GOT3 (cell line): ENCODE measurements around the gene GTF2A2.
A peak's percentile ranks its signal among the peaks of the same experiment; 100 is the strongest.
"Not testable (repeated sequence)": the region's sequence is repeated elsewhere in the genome, so short reads cannot be mapped to it uniquely, and the experiment has no call there.

Experiments used
- DNase-seq: peaks from one replicate; lab custom pipeline; 2025; ENCODE audit warnings: mixed read lengths; lab: John Stamatoyannopoulos, UW

Gene GTF2A2, protein sequence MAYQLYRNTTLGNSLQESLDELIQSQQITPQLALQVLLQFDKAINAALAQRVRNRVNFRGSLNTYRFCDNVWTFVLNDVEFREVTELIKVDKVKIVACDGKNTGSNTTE

DNA sequence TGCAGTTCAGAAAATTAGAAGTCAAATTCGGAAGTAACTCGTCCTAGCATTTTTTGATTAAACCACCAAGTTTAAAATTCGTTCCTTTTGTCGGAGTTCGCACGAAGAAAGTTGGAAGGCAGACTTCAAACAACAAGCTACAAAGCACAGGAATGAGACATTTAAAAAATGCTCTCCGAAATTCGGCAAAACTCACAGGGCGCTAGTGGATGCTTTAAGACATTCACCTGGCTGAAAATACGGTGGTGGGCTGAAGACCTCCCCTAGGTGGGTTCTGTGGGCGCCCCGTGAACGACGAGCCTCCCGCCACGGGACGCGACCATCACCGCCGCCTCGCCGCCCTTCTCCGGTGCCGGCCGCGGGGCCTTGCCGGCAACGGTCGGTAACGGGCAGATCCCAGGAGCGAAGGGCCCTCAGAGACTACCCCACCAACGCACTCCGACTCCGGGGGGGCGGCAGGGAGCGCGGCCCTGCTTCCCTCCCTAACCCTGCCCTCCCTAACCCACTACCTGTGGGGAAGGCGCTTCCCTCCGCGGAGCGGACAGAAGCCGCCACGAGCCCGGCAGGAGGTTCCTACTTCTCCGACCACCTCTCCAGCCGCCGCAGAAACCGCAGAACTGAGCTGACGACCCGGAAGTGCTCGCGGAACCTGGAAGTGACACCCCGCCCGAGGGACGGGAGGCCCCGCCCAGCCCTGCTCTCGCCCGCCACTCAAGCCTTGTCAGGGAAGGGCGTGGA lies at the start of gene GTF2A2:
TSS of gene GTF2A2 (minus strand) at position 619 of the 738 bp plus-strand sequence. CDS start 5,238 bp downstream, outside the sequence.
- peak; percentile 78 for DNase-seq

DNA sequence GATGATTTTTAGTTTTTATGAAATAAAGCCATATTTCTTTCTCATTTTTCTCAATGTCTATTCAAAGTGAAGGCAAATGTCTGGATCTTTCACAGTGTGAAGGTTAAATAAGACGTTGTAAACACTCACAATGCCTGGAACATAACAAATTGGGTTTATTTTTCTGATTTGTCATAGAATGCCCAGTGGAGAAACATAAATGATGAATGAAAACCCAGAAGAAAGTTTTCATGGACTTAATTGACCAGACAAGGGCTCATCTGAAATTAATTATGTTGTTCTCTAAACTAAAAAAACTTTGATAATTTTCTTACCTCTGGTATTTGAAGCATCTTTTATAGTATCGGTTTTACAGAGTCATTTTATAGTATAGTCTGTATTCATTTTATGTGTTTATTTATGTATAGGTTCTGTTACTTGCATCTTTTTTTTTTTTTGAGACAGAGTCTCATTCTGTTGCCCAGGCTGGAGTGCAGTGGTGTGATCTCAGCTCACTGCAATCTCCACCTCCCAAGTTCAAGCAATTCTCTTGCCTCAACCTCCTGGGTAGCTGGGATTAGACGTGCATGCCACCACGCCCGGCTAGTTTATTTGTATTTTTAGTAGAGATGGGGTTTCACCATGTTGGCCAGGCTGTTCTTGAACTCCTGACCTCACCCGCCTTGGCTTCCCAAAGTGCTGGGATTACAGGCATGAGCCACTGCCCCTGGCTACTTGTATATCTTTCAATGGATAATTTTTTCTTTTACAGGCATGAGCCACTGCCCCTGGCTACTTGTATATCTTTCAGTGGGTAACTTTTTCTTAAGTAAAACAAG lies 46.9 kb upstream of the GTF2A2 start:
- no peak for DNase-seq

DNA sequence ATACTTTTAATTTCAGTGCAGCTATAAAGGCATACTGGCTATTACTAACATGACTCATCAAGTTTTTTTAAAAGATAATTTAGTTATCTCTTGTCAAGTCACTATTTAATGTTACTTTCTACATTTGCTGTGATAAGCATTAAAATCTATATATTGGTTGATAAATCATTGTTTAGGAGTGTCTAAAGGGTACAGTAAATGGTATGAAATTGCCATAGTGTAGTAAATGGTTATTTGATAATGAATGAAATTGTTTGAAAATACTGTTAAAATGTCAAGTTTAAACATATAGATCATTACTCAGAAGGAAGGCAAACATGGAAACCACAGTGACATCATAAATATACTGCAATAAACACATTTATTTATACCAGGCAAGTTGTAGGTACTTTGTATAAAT lies 45.0 kb upstream of the GTF2A2 start:
- DNase-seq, result no peak

DNA sequence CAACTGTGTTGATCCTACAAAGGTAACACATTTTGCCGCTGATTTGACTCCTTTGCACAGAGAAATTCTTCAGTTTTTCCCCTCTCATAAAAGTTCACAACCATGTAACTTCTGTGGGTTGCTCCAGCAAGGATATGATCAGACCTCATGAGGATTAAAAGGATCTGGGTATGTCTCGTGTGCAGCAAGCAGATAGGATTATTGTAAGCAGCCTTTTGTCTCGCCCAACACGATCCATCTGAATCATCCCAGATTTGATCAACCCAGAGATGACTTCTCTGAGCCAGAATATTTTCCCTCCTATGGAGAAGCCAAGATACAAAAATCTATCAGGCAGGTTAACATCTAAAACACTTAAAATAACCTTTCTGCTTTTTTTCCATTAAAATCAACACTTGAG lies 44.6 kb upstream of the GTF2A2 start:
- no peak for DNase-seq

DNA sequence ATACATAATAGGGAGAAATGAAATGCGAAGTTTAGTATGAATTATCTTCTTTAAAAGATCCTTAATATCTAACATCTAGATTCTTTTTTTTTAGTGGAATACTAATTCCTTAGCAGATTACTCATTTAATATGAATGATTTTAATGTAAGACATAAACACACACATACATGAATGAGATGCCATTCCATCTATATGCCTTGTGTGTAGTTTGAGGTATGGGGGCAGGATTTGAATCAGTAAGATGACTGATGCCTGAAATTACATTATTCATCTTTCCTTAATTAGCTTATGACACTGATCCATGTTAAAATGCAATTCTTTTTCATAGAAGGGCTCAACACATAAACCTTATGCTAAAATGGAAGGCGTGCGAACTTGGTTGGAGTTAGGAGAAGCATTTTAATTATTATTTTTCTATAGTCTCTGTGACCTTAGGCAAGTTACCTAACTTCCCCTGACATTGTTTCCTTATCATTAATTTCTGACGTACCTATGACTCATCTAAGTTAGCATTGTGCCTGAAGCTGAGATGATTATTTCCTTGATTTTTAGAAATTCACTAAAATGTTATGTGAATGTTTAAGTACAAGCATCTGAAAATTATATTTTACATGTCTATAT lies 42.6 kb upstream of the GTF2A2 start:
- no peak for DNase-seq

DNA sequence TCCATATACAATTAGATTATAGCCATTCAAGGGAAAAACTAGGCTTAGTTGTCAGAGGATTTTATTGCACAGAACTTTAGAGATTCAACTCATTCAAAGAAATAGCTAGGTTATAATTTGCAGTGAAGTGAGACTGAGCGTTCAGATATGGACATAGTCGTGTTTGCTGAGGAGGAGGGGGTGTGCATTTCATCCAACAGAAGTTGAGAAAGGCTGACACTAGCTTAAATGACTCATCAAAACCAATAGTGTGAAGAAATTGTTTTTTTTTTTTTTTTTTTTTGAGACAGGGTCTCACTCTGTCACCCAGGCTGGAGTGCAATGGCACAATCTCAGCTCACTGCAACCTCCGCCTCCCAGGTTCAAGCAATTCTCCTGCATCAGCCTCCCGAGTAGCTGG lies 40.8 kb upstream of the GTF2A2 start:
- not testable (repeated sequence) for DNase-seq

DNA sequence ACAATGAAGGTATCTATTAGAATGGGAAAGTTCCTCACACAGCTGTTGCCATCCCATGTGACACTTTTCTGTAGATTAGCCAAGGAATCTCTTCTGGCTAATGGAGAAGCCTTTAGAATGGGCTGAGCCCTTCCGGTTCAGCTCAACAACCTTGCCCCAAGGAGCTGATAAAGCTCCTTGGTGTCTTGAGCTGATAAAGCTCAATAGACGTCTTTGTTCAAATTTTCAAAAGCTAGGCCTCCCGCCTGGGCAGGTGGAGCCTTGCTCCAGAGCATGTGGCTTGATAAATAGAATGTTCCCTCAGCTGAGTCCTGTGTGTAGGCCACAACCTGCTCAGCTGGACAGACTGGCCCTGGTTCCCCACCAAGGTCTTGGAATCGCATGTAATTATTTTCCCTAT lies 39.0 kb upstream of the GTF2A2 start:
- no peak for DNase-seq

DNA sequence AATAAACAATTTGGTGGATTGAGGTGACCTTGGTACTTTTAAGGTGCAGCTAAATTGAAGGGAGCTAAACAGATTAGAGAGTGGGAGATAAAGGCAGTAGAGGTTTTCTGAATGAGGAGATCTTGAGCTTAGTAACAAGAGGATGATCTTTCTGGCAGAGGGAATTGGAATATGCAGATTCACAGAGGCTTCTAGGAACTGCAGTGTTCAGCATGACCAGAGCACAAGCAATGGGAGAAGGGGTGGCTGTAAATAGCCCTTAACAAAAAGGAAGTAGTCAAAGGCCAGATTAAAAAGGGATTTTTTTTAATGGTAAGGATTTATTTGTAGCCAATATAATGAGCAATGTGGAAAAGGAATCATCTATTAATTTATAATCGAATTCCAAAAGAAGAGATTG lies 37.5 kb upstream of the GTF2A2 start:
- no peak for DNase-seq

DNA sequence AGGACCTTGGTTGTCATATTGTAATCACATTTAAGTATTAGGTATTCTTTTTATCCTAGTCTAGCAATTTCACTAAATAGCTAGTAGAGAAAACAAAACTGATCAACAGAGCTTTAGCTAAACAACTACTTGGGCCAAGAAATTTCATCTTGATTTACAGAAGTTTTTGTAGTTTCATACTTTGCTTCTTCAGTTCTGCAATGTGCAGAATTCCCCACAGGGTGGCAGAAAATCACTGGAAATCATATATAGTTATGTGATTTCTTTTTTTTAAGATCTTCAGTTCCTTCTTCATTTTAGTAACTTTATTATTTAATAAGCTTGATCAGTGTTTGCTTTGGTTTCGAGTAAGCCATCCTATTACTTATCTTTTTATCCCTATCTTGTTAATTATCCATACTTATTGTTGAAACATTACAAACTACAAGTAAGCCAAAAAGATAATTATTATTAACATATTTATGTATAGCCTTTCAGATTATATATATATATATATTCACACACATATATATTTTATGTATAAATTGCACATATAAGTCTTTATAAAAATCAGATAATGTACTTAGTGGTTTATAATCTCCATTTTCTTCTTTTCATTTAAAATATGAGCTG lies 34.0 kb upstream of the GTF2A2 start:
- DNase-seq, result no peak

DNA sequence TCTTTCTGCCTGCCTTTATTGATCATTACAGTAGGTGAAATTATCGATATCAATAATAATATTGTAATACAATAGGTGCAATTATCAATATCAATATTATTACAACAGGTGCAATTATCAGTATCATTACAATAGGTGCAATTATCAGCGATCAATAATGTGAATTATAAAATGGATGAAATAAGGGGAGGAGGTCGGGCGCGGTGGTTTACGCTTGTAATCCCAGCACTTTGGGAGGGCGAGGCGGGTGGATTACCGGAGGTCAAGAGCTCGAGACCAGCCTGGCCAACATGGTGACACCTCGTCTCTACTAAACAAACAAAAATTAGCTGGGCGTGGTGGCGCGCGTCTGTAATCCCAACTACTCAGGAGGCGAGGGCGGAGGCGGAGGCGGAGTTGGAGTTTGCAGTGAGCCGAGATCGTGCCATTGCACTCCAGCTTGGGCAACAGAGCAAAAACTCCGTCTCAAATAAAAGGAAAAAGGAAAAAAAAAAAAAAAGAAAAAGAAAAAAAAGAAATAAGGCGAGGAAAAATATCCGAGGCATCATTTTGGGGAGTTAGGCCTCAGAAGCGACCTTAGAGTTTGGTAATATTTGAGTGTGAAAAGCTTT lies 32.4 kb upstream of the GTF2A2 start:
- DNase-seq, result no peak

DNA sequence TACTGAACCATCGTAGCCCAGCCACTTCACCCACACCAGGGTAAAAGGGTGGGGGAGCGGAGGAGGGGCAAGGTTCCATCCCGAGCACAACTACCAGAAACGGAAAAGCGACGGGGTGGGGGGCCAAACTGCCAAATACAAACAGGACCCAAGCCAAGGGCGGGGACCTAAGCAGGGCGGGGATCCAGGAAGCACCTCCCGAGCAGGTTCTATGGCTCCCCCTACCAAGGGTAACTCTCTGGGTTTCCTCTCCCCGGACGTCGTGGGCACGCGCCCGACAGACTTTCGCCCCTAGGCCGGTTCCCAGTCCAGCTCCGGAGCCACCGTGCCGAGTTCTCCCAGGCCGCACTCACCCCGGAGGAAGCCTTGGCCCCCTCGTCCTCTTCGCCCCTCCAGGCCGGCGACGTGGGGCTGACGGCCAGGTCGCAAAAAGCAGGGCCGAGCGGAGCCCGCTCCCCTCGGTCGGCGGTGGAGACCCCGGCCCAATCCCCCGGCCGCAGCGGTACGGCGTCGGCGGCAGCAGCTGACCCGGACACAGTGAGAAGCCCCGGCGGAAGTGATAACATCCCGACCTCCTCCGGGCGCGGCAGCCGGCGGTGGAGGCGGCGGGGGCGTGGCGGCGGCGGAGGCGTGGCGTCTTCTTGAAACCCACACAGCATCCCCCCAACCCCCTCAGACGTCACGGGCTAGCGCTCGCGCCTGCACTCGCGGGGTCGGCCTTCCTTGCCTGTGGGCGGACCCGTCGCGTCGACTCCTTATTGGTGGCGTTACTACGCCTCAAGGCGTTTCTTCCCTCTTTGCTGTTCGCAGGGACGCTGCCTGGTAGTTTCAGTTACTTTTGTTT lies 31.7 kb upstream of the GTF2A2 start, which contains the start of gene BNIP2:
TSS of gene BNIP2 (minus strand) at position 539 of the 844 bp plus-strand sequence. CDS start 6,863 bp downstream, outside the sequence.
- peak; percentile 92 for DNase-seq

DNA sequence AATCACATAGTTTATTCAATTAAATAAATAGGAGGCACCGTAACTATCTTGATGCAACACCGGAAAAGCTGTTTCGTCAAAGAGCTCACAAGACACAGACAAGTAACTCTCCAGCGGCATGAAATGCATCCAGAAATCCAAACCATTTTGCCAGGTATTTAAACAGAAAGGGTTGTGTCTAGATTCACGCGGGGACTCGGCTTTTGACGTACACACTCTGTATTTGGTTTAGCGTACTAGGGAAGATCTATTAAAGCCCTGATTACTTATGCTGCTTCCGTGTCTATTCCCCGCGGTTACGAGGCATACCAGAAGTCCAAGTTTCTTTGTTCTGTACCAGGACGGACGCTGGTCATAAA lies 31.1 kb upstream of the GTF2A2 start:
- DNase-seq, result no peak

DNA sequence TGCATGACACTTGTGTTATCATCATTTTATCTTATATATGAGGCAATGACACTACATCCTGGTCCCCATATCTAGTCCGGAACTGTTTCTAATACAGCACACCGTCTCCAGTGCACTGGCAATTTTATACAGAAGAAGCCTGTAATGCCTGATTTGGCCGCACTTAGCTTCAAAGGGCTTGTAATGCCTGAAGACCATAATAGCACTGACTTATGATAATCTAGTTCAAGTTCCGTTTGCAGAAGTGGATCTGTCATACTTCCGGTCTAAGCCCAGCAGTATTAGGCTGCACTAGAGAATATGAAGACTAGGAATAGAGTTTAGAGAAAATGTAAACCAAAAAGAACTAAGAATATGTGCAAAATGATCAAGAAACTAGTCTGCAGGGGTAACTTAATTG lies 30.5 kb upstream of the GTF2A2 start:
- no peak for DNase-seq

DNA sequence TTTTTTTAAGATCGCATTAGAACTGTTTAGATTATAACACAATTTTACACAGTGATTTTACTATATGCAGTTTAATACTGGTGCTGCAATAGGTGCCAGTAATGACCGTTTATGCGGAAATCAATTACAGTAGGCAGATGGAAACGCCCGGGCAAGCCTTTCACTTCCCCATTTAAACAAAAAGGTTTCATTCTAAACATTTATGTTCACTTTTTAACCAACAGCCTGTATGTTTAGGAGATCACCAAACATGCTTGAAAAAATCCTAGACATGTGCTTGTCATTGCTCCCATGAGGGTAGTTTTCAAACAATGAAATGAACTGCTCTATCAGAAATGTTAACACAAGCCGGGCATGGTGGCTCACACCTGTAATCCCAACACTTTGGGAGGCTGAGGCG lies 29.1 kb upstream of the GTF2A2 start:
- no peak for DNase-seq

DNA sequence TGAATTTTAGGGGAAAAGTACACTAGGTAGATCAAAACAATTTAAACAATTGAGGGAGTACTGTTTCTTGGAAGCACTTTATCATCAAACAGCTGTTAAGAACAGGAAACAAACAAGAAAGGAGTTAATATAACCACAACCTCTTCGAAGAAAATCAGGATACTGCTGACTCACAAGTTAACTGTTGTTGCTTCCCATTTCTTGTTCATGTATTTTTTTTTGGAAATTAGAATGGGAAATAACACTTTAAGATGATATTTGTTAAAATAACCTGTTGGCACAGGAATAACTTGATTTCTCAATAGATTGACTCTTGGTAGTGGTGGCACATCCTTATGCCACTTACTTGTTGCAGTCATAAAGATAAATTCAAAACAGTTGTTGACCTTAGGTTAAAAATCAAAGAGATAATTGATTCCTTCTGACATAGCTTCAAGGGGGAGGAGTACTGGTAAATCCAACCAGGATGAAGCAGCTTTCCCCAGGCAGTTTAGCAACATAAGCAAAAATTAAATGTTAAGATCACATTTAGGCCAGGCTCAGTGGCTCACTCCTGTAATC lies 28.5 kb upstream of the GTF2A2 start:
- no peak for DNase-seq

DNA sequence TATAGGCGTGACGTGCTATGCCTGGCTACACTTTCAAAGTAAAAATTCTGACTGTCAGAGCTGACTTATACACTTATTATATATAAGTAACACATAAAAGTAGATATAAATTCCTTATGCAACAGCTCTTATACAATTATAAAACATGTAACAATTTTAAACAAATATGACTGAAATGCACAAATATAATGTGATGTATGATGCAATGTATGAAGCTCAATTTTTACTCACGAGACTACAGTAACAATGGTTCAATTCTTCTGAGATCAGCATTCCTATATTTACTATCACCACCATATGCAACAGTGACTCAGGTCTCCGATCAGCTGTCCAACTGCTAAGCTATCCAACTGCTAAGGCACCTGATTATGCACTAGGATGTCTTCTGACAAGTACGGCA lies 23.6 kb upstream of the GTF2A2 start:
- DNase-seq, result no peak

DNA sequence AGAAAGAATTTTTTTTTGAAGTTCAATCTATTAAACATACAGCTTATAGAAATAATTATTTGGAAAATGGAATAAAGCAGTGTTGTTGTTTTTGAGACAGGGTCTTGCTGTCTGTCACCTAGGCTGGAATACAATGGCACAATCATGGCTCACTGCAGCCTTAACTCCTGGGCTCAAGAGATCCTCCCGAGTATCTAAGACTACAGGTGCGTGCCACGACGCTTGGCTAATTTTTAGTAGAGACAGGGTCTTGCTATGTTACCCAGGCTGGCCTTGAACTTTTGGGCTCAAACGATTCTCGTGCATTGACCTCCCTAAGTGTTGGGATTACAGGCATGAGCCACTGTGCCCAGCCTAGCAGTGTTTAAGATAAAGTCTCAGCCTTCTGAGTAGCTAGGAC lies 23.0 kb upstream of the GTF2A2 start:
- no peak for DNase-seq

DNA sequence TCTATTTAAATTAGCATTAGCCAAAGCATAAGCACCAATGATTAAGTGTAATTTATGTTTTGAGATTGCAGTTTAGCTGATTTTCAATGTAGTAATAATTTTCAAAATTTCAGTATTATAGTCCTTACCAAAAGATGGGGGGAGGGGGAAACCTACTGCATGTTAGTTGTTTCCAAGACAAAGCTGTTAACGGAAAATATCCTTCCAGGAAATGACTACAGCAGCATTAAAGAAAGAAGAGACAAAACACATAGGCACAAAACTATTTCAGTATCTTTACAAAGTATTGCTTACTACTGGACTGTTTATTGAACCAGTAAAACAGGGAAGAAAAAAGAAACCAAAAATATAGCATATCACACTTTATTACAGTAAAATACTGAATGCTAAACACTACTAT lies 21.3 kb upstream of the GTF2A2 start:
- DNase-seq, result no peak

DNA sequence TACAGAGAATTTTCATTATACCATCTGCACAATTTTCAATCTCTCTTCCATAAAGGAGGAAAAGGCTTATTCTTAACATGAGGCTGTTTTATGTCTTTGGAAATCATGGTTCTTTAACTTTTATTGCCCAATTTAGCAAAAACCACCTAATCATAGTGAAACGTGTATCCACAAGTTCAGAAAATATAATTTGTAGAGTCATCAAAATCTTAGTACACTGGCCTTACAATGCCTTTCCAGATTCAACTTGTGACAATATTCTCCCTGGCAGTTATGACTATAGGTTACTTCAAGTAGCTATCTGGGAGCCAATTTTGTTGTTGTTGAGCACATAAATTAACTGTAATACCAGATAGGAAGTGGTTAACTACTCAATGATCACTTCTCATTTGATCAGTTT lies 20.9 kb upstream of the GTF2A2 start:
- DNase-seq, result no peak

DNA sequence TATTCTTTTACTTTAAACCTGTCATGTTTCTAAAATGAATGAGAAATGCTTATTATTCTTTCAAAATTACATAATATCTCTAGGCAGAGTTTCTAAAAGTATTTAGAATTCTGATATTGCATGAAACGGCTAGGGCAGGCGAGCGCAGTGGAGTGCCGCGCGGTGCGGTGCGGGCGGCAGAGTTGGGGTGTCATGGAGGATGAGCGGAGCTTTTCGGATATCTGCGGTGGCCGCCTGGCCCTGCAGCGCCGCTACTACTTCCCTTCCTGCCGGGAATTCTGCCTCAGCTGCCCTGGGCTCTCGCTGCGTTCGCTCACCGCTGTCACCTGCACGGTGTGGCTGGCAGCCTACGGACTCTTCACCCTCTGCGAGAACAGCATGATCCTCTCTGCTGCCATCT lies 19.2 kb upstream of the GTF2A2 start:
- no peak for DNase-seq
